Neuronal stem cell (in vitro differentiated cells): ENCODE data around the gene OR51I2.

Source experiments
- DNase-seq: peaks from one replicate; pipeline ENCODE4 v3.0.0-alpha.2; 2013; ENCODE audit warnings: low spot score
- H2AFZ ChIP-seq: one replicate; pipeline ENCODE4 v1.6.1; 2013; ENCODE audit warnings: mild to moderate bottlenecking, low read length, inconsistent platforms
- H2AK5ac ChIP-seq: 2 replicates; pipeline ENCODE4 v1.6.1; 2013; ENCODE audit warnings: low read depth, mild to moderate bottlenecking, inconsistent platforms, low read length, moderate library complexity, mixed read lengths
- H2BK120ac ChIP-seq: 2 replicates; pipeline ENCODE4 v1.6.1; 2013; ENCODE audit warnings: low read depth, mild to moderate bottlenecking, inconsistent platforms, low read length, moderate library complexity, mixed read lengths
- H2BK12ac ChIP-seq: one replicate; pipeline ENCODE4 v1.6.1; 2013; ENCODE audit warnings: low read length, inconsistent platforms
- H2BK15ac ChIP-seq: 2 replicates; pipeline ENCODE4 v1.6.1; 2013; ENCODE audit warnings: mild to moderate bottlenecking, low read length, inconsistent platforms, mixed read lengths
- H2BK5ac ChIP-seq: one replicate; pipeline ENCODE4 v1.6.1; 2013; ENCODE audit warnings: inconsistent platforms, mild to moderate bottlenecking, low read length, moderate library complexity
- H3K14ac ChIP-seq: one replicate; pipeline ENCODE4 v1.6.1; 2013; ENCODE audit warnings: low read length, inconsistent platforms
- H3K18ac ChIP-seq: 2 replicates; pipeline ENCODE4 v1.6.1; 2013; ENCODE audit warnings: low read length, inconsistent platforms
- H3K23ac ChIP-seq: 2 replicates; pipeline ENCODE4 v1.6.1; 2013; ENCODE audit warnings: low read depth, mild to moderate bottlenecking, mixed read lengths, low read length, inconsistent platforms; ENCODE audit not compliant: poor library complexity
- H3K27ac ChIP-seq: replicated peaks from 3 replicates; pipeline ENCODE4 v1.5.1; 2013; ENCODE audit warnings: low read length, inconsistent platforms
- H3K27me3 ChIP-seq, 3 experiments: 2 replicates each; pipeline ENCODE4 v1.6.1; 2013; ENCODE audit warnings: low read length in 3 of 3, mild to moderate bottlenecking in 2 of 3, inconsistent platforms in 1 of 3, low read depth in 1 of 3, mixed read lengths in 1 of 3, moderate library complexity in 1 of 3; ENCODE audit not compliant: control insufficient read depth in 3 of 3, insufficient read depth in 3 of 3
- H3K36me3 ChIP-seq, 2 donors: replicated peaks in 1 of 2; 2 replicates each; pipeline ENCODE4 v1.6.1; 2013; ENCODE audit warnings: low read length in 2 of 2; ENCODE audit not compliant: control insufficient read depth in 2 of 2, insufficient read depth in 2 of 2
- H3K4ac ChIP-seq: 2 replicates; pipeline ENCODE4 v1.6.1; 2013; ENCODE audit warnings: inconsistent platforms, mild to moderate bottlenecking, low read length, moderate library complexity
- H3K4me1 ChIP-seq, 2 donors: 1 replicate in 1 of 2; 2 replicates in 1 of 2; pipeline ENCODE4 v1.6.1; 2013; ENCODE audit warnings: low read length in 2 of 2, low read depth in 1 of 2; ENCODE audit not compliant: control insufficient read depth in 2 of 2, insufficient read depth in 1 of 2
- H3K4me2 ChIP-seq: one replicate; pipeline ENCODE4 v1.6.1; 2013; ENCODE audit warnings: mild to moderate bottlenecking, low read length, inconsistent platforms; ENCODE audit not compliant: insufficient read depth, poor library complexity, severe bottlenecking
- H3K4me3 ChIP-seq, 2 donors: 2 replicates each; pipeline ENCODE4 v1.5.1; 2013; ENCODE audit warnings: low read length in 2 of 2, mild to moderate bottlenecking in 2 of 2, inconsistent platforms in 1 of 2, moderate library complexity in 1 of 2
- H3K79me1 ChIP-seq: one replicate; pipeline ENCODE4 v1.6.1; 2013; ENCODE audit warnings: low read depth, mild to moderate bottlenecking, inconsistent platforms, low read length, moderate library complexity
- H3K9ac ChIP-seq: one replicate; pipeline ENCODE4 v1.6.1; 2013; ENCODE audit warnings: mild to moderate bottlenecking, low read depth, low read length, inconsistent platforms; ENCODE audit not compliant: poor library complexity
- H3K9me3 ChIP-seq, 2 donors: replicated peaks in 1 of 2; 2 replicates each; pipeline versions ENCODE3 to v1.6.1; 2013; ENCODE audit warnings: low read length in 2 of 2, mild to moderate bottlenecking in 2 of 2, inconsistent platforms in 1 of 2, low read depth in 1 of 2, mixed read lengths in 1 of 2, moderate library complexity in 1 of 2; ENCODE audit not compliant: control insufficient read depth in 2 of 2, insufficient read depth in 1 of 2
- H4K8ac ChIP-seq: one replicate; pipeline ENCODE4 v1.6.1; 2013; ENCODE audit warnings: low read depth, mild to moderate bottlenecking, inconsistent platforms, low read length, moderate library complexity
- H4K91ac ChIP-seq: one replicate; pipeline ENCODE4 v1.6.1; 2013; ENCODE audit warnings: low read length, low read depth, mild to moderate bottlenecking, inconsistent platforms; ENCODE audit not compliant: poor library complexity
- WGBS, 2 donors: extraction: QIAGEN DNeasy Blood & Tissue Kit; methylation state at CpG; one replicate each; pipeline ENCODE4 v1.1.7; 2013; ENCODE audit warnings: missing lambda C conversion rate in 2 of 2, mixed read lengths in 1 of 2; ENCODE audit not compliant: insufficient read length in 2 of 2, insufficient replicate concordance in 1 of 2; ENCODE audit errors: extremely low coverage in 2 of 2; 5-methylcytosine and 5-hydroxymethylcytosine counted together

The OR51I2 gene

DNA sequence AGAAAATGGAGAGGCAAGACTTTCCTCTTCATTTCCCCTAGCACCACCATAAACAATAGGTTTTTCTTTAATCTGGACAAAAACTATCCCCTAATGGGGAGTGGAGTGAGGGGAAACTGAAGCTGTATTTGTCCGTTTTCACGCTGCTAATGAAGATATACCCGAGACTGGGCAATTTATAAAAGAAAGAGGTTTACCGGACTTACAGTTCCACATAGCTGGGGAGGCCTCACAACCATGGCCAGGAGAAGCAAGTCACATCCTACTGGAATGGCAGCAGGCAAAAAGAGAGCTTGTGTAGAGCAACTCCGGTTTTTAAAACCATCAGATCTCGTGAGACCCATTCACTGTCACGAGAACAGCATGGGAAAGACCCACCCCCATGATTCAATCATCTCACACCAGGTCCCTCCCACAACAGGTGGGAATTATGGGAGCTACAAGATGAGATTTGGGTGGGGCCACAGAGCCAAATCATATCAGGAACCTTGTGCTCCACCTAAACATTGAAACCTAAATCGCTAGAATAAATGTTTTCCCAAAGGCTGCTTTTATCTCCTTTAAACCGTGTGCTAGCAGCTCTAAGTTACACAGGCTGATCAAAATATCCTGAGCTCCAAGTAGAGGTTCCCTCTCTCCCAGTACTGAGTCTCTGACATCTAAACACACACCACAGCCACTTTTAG lies 56.4 kb downstream of the OR51I2 start:
- Histone ChIP-seq H2AK5ac (no peak overlapping the region), H2BK12ac (no peak overlapping the region), H3K4ac (no peak overlapping the region), H3K4me2 (no peak overlapping the region), H2BK5ac (no peak overlapping the region), H3K4me3 (no peak overlapping the region), H3K36me3 (no peaks in the 10 kb centered on the region), H3K23ac (no peak overlapping the region), H3K27ac (no peak overlapping the region), H4K91ac (no peak overlapping the region), H3K9me3 (no peaks in the 10 kb centered on the region), H3K14ac (no peak overlapping the region), H2BK15ac (no peak overlapping the region), H3K27me3 (no peaks in the 10 kb centered on the region), H3K79me1 (no peaks in the 10 kb centered on the region), H3K4me1 (no peaks in the 10 kb centered on the region), H2BK120ac (no peak overlapping the region), H4K8ac (no peak overlapping the region), H3K18ac (no peak overlapping the region), H2AFZ (no peak overlapping the region), H3K9ac (no peak overlapping the region)
- no CpG with 5 or more reads among the region's 9 CpGs for WGBS, 2 donors
- DNase-seq: no peak
